H1 (cell line): ENCODE measurements around the gene CDC42.

Experiments
- CTCF ChIP-seq, 3 experiments: IDR thresholded peaks; 1 replicate in 2 of 3; 2 replicates in 1 of 3; pipeline versions ENCODE4 v1.5.1 to v1.6.1; 2011; ENCODE audit warnings: low read length in 3 of 3, mild to moderate bottlenecking in 3 of 3, inconsistent platforms in 2 of 3, low read depth in 1 of 3, moderate library complexity in 1 of 3; ENCODE audit not compliant: insufficient read depth in 1 of 3; ENCODE audit errors: control extremely low read depth in 1 of 3
- EZH2 ChIP-seq: fragments of 200-600 bp; sonication (generic); IDR thresholded peaks from 2 replicates; pipeline ENCODE4 v1.7.1; 2012; ENCODE audit warnings: low read depth, mild to moderate bottlenecking, moderate library complexity, low read length, inconsistent platforms; ENCODE audit not compliant: severe bottlenecking
- GABPA ChIP-seq: IDR thresholded peaks from 2 replicates; pipeline ENCODE4 v1.6.1; 2011; ENCODE audit warnings: mild to moderate bottlenecking, low read length, moderate library complexity, borderline replicate concordance; ENCODE audit not compliant: insufficient read depth
- MAFK ChIP-seq: IDR thresholded peaks from 2 replicates; pipeline ENCODE4 v1.6.1; 2012; ENCODE audit warnings: low read depth, mild to moderate bottlenecking, improper control_type of control experiment, low read length
- POLR2A ChIP-seq, 2 experiments: IDR thresholded peaks; 1 replicate in 1 of 2; 2 replicates in 1 of 2; pipeline ENCODE4 v1.6.1; 2011; ENCODE audit warnings: low read depth in 2 of 2, low read length in 2 of 2, mild to moderate bottlenecking in 2 of 2; ENCODE audit errors: control extremely low read depth in 1 of 2
- SP1 ChIP-seq: IDR thresholded peaks from 2 replicates; pipeline ENCODE4 v1.6.1; 2011; ENCODE audit warnings: low read depth, low read length
- TAF1 ChIP-seq: IDR thresholded peaks from 2 replicates; pipeline ENCODE4 v1.6.1; 2011; ENCODE audit warnings: mild to moderate bottlenecking, low read depth, low read length
- USF2 ChIP-seq: IDR thresholded peaks from 2 replicates; pipeline ENCODE4 v1.6.1; 2011; ENCODE audit warnings: low read length, improper control_type of control experiment

GRCh38 chr1:22112554-22112953 is 60.0 kb downstream of the CDC42 start:
- TF ChIP-seq CTCF (IDR thresholded peaks at IDR 0.05; ENCODE audit: control extremely low read depth in 1 of 3, insufficient read depth in 1 of 3, low read depth in 1 of 3, low read length in 3 of 3) (no peak), MAFK (no peak), USF2 (no peak), SP1 (no peak), TAF1 (no peak), POLR2A (IDR thresholded peaks at IDR 0.05; ENCODE audit: control extremely low read depth in 1 of 2, low read depth in 2 of 2, low read length in 2 of 2) (no peak), EZH2 (no peak), GABPA (no peak)
